Stimulated activated CD8-positive, alpha-beta memory T cell treated with anti-CD3 and anti-CD28 coated beads, Interleukin-7, amount 100 ng/mL, for 24 hours (primary cell): ENCODE results near the gene NAT9.

Experiments used
- DNase-seq: peaks from one replicate; pipeline ENCODE4 v3.0.0-alpha.2; 2020; ENCODE audit warnings: low read depth

The NAT9 gene

GRCh38 chr17:74805591-74805991, 29.4 kb upstream of the NAT9 start:
- DNase-seq: no peak

- DNase-seq: no peak
Measured at GRCh38 chr17:74804683-74805082, 28.5 kb upstream of the NAT9 start.

GRCh38 chr17:74803971-74804370, 27.8 kb upstream of the NAT9 start:
- no peak for DNase-seq

GRCh38 chr17:74803388-74803930, 27.3 kb upstream of the NAT9 start:
- no peak for DNase-seq

- no peak for DNase-seq
Measured at GRCh38 chr17:74801896-74802295, 25.8 kb upstream of the NAT9 start.

GRCh38 chr17:74800531-74800930, 24.4 kb upstream of the NAT9 start:
- DNase-seq: no peak

GRCh38 chr17:74799097-74799496, 23.0 kb upstream of the NAT9 start:
- DNase-seq: no peak

- no peak for DNase-seq
Measured at GRCh38 chr17:74798239-74798707, 22.1 kb upstream of the NAT9 start.

- DNase-seq: no peak
Measured at GRCh38 chr17:74797824-74798223, 21.7 kb upstream of the NAT9 start.

GRCh38 chr17:74796866-74797265, 20.7 kb upstream of the NAT9 start:
- DNase-seq: no peak

GRCh38 chr17:74796211-74796610, 20.1 kb upstream of the NAT9 start:
- DNase-seq: no peak

- no peak for DNase-seq
Measured at GRCh38 chr17:74795327-74796020, 19.3 kb upstream of the NAT9 start.

- no peak for DNase-seq
Measured at GRCh38 chr17:74792586-74793105, 16.5 kb upstream of the NAT9 start.

- DNase-seq: no peak
Measured at GRCh38 chr17:74790161-74791058, 14.3 kb upstream of the NAT9 start.

- DNase-seq: no peak
Measured at GRCh38 chr17:74786431-74787055, 10.4 kb upstream of the NAT9 start.

GRCh38 chr17:74785981-74786360, 9.8 kb upstream of the NAT9 start:
- no peak for DNase-seq

GRCh38 chr17:74785096-74785980, 9.2 kb upstream of the NAT9 start:
- no peak for DNase-seq

- DNase-seq: no peak
Measured at GRCh38 chr17:74784125-74784810, 8.1 kb upstream of the NAT9 start.

- no peak for DNase-seq
Measured at GRCh38 chr17:74782571-74782970, 6.4 kb upstream of the NAT9 start.

- DNase-seq: no peak
Measured at GRCh38 chr17:74780443-74781238, 4.5 kb upstream of the NAT9 start.
